ENCODE data around the gene RCOR2.

Gene RCOR2

DNA sequence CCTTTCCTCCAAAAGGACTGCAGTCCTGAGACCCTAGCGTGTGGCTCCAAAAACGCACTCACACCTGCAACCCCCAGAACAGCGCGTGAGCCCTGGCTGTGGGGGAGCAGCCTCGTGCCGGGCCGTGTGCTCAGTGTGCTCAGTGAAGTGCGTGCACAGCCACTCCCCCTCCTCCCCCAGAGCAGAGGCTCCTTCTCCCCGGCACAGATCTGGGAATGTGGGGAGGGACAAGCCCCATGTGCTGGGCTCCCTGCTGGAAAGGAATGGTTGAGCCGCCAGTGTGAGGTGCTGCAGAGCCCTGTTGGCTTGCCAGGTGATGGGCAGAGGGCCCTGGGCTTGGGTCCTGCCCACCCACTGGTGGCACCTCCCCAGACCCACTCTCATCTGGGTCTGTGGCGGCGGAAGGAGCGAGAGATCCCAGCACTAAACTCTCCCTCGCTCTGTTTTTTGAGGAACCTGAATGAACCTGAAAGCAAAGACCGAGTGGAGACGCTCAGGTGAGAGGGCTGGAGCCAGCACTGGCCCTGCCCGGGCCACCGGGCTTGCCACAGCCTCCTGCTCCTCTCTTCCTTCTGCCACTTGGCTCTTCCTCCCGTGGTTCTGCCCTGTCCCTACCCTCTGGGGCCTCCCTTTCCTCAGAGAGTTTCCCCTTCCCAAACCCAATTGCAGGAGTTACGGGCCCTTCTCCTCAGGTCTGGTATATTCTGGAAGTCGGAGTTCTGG is 9.0 kb downstream of the RCOR2 start:
- DNase-seq (ENCODE audit: low read depth, low spot score) = no peak

DNA sequence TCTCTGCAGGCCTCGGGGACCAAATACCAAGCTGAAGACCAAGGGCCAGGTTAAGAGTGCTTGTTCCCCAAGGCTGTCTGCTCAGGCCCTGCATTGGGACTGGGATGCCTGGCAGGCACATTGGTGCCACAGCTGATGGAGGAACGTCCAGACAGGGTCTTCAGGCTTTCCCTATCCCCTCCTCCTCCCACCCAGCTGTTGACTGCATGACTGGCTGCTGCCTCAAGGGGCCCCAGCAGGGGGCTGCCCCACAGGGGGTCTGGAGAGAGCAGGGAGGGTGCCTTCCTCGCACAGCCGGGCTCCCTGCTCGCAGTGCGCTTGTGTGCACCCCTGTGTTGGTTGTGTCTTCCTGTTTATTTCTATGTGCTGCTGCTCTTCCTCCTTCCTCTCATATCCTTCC is 9.9 kb downstream of the RCOR2 start:
- no peak for DNase-seq (ENCODE audit: low read depth, low spot score)

DNA sequence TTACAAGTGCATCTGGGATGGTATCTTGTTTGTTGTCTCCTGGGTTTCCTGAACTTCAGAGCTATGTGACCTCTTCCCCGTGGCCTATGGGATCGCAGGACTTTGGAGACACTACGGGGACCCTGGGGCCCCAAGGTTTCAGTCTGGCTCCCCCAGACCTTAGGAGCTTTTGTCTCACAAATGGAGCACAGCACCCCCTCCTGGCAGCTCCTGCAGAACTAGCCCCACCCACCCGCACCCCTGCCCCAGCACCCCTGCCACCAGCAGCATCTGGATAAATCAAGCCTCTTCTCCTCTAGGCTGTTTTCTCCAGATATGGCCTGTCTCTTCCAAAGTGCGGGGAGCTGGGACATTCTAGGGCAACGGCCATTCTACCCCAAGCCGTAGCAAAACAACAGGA is 10.4 kb downstream of the RCOR2 start:
- DNase-seq (ENCODE audit: low read depth, low spot score) = no peak

DNA sequence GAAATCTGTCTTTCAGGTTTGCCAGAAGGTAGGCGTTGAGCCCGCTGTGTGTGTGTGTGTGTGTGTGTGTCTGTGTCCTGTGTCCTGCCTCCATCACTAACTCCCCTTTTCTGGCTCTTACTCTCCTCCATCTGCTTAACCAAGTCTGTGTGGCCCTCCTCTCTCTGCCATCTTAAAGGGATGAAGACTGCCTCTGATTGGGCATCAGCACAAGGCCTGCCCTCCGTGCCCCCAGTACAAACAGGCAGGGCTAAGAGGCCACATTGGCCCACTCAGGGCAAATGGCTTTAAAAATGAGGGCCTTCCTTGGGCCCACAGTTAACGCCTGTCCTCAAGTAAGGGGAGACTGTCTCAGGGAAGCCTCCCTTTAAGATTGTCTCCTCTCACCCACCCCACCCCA is 10.9 kb downstream of the RCOR2 start:
- no peak for DNase-seq (ENCODE audit: low read depth, low spot score)

DNA sequence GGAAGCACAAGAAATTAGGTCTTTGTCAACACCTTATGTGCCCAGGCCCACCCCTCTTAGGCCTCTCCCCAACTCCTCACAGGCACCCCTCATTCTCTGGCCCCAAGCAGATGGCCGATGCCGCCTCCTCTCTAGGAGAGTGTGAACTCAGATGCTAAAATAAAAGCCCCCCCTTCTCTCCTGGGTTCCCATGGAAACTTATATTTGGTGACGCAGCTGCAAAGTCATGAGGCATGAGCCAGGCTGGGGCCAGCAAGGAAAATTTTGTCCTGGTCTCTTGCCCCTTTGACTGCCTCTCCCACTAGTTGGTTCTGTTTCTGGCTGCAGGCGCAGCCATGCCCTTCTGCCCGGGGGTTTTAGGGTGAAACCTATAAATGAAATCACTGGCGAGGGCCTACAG is 11.8 kb downstream of the RCOR2 start:
- DNase-seq (ENCODE audit: low read depth, low spot score) = no peak

DNA sequence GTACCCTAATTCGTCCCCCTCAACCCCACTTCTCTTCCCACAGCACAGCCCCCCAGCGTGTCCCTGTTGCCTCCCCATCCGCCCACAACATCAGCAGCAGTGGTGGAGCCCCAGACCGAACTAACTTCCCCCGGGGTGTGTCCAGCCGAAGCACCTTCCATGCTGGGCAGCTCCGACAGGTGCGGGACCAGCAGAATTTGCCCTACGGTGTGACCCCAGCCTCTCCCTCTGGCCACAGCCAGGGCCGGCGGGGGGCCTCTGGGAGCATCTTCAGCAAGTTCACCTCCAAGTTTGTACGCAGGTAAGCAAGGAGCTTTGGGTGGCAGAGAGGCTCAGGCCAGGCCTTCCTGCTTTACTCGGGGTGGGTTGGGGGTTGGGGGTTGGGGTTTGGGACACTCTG is 12.2 kb downstream of the RCOR2 start:
- DNase-seq (ENCODE audit: low read depth, low spot score) = no peak

DNA sequence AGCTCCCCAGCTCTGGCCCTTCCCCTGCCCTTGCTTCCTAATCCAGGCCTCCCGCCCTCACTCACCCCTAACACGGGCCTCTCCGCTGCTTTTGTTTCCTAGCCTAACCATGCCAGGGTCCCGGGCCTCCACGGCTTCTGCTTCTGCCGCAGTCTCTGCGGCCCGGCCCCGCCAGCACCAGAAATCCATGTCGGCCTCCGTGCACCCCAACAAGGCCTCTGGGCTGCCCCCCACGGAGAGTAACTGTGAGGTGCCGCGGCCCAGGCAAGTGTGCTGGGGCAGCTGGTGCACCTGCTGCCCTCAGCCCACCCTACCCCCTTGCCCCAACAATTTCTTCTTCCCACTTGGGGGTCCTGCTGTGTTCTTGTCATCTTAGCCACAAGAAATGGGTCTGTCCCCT is 13.1 kb downstream of the RCOR2 start:
- no peak for DNase-seq (ENCODE audit: low read depth, low spot score)

DNA sequence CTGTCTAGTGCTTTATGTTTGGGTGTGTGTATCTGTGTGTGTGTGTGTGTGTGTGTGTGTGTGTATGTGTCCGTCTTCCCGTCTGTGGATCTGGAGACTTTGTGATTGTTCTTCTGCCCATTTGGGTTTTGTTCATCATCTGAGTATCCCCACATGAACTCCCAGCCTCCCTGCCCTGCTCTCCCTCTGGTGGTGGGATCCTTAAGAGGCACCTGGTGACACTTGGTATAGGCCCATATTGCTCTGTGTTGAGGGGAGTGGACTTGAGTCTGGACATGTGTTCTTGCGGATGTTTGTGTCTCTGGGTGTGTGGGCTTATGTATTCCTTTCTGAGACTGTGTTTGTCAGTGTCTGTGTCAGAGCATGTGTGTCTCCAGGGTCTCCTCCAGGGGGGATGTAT is 15.3 kb downstream of the RCOR2 start:
- DNase-seq (ENCODE audit: low read depth, low spot score) = no peak

DNA sequence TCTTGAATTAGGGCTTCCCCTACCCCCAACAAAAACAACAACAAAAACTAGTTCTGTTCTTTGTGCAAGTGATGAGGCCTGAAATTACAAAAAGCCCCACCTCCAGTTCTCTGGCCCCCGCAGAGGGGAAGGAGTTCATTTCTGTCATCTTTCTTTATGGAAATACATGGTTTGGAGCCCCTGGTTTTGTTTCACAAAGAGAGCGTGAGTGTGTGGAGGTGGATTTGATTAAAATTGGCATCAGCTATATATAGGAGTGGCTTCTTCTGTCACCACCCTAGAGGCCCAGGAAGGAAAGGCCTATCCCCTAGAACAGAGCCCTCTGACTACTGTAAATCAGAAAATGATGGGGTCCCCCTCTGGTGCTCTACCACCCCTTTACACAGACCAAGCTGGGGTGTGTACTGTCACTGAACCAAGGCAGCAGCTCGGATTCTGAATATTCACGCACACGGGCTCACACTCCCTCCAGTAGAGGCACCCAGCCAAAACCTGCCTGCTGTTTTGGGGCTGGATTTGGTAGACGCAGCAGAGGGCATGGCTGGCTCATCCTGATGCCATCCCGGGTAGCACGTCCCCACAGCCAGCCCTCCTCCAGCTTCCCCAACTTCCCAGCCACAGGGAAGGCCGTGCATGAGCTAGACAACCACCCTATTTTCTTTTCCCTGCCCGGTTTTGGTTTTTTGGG is 19.4 kb downstream of the RCOR2 start:
- no peak for DNase-seq (ENCODE audit: low read depth, low spot score)

DNA sequence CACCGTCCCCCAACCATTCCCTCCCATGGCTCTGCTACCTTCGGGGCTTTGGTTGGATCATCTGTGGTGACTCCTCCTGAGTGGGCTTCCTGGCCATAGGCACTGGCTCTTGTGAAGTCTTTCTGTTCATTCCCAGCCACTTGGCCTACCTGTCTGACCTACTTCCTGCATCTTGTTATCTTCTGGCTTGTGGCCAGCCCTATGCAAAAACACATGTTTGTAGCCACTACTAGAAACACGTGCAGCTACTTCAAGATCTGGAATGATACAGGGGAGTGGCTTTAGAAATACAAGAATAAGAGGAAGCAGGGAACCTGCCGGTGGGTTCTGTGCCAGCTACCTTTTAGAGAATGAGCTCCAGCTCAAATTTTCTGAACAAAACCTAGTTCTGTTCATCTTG is 20.9 kb downstream of the RCOR2 start:
- no peak for DNase-seq (ENCODE audit: low read depth, low spot score)

DNA sequence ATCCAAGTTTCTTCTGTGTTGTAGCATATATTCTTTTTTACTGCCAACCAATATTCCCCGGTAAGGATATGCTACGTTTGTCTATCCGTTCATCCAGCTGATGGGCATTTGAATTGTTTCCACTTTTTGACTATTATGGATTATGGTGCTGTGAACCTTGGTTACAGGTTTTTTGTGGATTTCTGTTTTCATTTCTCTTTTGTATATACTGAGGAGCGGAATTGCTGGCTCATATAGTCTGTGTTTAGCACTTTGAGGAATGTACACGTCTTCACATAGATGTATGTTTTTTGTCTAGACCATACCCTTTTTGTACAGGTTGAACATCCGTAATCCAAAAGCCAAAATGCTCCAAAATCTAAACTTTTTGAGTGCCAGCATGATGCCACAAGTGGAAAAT is 23.6 kb downstream of the RCOR2 start:
- DNase-seq (ENCODE audit: low read depth, low spot score) = no peak

DNA sequence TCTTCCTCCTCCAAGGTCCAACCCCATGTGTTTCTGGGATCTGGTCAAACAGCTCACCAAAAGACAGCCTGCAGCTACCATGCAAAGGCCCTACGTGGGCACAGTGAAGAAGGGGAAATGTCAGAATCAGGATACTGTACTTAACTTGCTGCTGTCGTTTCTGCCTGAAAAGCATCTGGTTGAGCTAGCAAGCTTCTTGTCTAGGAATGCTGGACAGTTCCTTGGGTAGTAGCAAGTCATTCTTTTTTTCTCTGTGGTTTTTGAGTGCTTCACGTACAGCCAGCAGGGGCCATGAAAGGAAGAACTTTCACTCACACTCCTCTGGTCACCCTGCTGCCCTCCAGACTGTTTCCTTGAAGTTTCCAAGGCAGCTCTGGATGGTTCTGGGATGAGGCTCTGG is 24.7 kb downstream of the RCOR2 start:
- DNase-seq (ENCODE audit: low read depth, low spot score) = no peak

DNA sequence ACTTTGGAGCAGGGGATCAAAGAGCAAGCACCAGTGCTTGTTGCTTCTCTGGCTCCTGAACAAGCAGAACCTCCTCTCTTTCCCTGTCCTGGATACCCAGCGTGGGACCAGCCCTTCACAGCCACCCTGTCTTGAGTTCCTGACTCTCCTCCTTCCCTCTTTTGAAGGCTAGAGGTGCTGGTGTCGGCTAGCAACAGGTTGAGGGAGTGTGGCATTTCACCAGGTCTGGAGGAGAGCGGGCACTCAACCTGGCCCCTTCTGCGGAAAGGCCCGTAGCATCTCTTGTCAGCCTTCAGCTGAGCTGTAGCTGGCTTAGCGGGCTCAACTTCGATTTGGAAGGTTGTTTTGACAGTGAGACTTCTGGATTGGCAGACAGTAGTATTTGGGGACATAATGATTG is 26.6 kb downstream of the RCOR2 start:
- DNase-seq (ENCODE audit: low read depth, low spot score) = no peak

DNA sequence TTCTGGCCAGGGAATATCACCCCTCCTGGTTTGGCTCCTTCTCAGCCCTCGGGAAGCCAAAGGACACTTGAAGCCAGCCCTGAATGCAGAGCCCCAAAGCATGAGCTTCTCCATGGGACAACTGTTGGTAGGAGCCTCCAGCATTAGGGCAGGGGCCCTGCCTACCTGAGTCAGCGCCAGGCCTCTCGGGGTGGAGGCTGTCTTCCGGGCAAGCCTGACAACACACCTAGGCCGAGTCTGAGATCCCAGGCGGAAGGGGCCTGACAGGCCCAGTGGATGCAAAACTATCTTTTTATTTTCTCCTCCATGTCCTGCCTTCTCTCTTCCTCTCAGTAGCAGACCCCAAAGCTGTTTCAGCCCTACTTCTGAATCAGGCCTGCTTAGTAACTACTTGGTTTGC is 27.6 kb downstream of the RCOR2 start:
- DNase-seq (ENCODE audit: low read depth, low spot score) = no peak

DNA sequence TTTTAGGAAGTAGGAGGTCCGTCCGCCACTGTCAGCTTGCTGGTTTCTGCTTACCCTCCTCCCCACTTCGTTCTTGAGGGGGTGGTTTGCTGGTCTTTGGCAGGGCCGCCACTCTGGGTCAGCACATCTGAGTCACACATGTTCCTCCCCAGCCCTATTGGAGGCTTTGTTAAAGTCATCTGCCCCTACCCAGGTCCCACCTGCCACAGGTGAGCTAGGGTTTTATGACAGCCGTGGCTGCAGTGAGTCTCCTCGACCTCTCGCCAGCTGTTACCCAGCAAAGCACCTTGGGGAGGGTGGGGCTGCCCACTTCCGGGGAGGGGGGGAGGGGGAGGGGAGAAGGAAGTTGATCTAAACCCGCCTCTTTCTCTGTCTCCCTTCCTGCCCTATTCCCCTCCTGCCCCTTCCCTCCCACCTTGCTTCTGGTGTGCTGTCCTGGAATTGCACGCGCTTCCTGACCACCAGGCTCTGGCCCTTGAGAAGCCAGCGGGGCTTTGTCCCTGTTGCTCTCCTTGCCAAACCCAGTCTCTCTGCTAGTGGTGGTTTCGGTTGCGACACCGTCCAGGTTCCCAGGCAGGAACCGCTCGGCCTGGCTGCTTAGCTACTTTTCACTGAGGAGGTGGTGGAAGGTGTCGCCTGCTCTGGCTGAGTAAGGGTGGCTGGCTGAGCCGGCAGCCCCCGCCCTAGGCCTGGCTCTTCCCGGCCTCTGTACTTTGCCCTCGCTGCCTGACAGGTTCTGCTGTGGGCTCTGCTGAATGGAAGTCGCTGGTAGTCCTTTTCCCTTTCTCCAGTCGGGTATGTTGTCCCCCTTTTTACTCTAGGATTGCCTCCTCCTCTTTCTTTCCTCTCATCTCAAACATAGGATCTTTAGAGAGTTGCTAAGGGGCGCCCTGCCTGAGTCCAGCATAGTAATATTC is 28.5 kb downstream of the RCOR2 start:
- DNase-seq (ENCODE audit: low read depth, low spot score) = no peak

DNA sequence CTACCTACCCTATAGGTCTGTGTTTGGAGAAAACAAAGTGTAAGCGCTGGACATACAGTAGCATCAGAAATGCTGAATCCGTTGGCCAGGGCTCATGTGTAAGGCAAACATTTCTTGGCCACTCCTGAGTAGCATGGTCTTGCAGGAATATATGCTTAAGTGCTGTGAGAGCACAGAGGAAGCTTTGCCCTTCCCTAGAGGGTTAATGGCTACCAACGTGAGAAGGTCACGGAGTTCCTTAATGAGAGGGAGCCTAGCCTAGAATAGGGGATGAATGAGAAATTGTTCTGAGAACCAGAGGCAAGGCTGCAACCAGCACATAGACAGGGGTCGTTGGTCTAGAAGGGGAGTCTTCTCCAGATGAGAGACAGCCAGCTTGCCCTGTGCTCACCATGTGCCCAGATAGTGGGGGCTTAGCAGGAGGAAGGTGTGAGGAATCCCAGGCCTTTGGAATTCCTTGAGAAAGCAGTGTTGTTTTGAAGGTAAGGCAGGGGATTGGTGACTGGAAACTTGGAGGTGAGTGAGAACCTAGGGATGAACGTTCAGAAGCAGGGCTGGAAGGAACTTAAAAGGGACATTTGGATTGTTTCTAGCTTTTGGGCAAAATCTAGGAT is 29.5 kb downstream of the RCOR2 start:
- DNase-seq (ENCODE audit: low read depth, low spot score) = no peak

DNA sequence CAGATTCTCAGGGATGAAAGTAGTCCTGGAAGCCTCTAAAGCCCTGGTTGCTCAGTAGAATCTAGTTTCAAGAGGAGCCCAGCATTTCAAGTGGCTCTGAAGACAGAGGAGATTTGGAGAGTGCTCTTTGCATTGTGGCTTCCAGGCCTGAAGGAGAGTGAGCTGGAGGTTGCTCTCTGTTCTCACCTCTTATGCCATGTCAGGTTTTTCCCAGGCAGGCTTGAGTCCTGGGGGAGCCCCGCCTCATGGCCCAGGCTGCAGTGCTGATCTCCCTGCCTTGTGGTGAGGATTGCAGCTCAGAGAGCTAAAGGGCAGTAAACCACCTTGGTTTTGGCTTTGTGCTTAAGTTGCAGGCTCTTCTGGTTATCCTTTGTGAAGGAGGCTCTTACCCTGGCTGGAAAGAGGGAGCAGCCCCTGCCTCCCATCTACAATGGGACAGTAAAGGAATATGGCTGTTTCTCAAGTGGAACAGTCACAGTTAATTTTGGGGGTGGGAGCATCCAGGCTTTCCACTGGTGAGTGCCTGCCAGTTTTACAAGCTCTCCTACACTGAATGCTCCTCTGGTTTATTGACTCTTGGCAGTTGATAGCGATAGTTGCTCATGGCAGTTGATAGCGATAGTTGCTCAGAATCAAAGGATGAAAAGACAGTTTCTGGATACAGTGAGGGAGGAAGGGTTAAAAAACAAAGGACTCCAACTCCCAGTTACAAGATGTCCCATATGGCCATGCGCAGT is 32.6 kb downstream of the RCOR2 start:
- no peak for DNase-seq (ENCODE audit: low read depth, low spot score)

DNA sequence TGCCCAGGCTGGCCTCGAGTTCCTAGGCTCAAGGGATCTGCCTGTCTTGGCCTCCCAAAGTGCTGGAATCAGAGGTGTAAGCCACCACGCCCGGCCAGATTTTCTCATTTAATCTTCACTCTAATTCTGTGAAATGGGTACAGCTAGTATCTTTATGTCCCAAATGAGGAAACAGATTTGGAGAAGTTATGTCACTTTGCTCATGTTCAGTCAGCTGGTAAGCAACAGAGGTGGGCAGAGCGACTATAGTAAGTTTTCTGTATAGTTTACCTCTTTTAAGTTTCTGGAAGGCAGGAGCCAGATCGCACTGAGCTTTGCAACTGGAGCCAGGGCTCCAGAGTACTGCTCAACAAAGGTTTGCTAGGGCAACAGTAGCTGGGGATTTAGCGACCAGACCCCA is 33.2 kb downstream of the RCOR2 start:
- DNase-seq (ENCODE audit: low read depth, low spot score) = no peak

DNA sequence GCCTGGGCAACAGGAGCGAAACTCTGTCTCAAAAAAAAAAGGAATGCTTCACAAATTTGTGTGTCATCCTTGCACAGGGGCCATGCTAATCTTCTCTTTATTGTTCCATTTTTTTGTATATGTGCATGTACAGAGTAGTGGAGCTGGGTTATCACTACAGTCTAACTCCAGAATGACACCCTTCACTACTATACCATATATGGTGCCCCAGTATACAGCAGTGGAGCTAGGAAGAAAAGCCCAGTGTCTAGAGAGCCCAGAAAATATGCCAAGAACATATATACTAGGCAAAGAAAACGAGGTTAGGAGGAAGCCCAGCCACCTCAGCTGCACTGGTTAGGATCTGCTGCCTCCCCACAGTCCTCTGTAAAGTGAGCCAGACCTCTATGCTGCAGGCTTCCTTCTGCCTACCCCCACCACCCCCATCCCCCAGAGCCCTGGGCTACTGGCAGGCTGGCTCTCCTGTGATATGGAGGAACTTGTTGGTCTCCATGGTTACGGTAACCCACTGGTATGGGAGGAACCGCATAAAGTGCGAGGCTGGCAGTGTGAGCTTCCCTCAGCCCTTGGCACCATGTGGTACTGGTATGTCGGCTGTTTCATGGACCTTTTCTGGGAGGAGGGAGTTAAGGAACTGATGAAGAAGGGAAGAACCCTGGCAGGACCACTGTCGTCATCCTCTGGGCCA is 34.3 kb downstream of the RCOR2 start:
- DNase-seq (ENCODE audit: low read depth, low spot score) = no peak

DNA sequence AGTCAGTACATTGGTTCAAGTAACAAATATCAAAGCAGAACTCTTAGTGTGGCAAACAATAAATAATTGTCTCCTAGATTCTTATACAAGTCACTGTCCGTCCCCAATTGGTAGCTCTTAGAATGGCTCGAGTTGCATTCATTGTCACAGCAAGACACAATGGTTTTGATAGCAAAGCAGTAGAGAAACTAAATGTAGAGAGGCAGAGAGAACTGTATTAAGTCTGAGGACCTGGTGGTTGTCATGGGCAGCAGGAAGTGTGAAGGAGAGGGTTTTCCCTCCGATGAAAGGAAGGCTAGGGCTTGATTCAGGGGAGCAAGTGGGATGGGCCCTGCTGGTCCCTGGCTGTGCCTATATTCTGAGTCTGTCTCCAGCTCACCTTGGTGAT is 36.6 kb downstream of the RCOR2 start:
- DNase-seq (ENCODE audit: low read depth, low spot score) = no peak

All from smooth muscle cell of the brain vasculature (primary cell).